Endothelial cell of hepatic sinusoid (primary cell): ENCODE measurements around the gene LGI4.
"Not testable (repeated sequence)": the region's sequence is repeated elsewhere in the genome, so short reads cannot be mapped to it uniquely, and the experiment has no call there.

Experiments used
- in situ Hi-C: cut with HindIII; loops from 2 replicates; pipeline ENCODE4 v1.10.0; 2017; ENCODE audit warnings: low sequenced_read_pairs

Gene LGI4

GRCh38 chr19:35161434-35161743 lies 26.5 kb upstream of the LGI4 start:
- in situ Hi-C loops = no loop called here

GRCh38 chr19:35160629-35161433 lies 26.0 kb upstream of the LGI4 start:
- in situ Hi-C loops = no loop called here

GRCh38 chr19:35159606-35160005 lies 24.7 kb upstream of the LGI4 start:
- in situ Hi-C loops = no loop called here

DNA sequence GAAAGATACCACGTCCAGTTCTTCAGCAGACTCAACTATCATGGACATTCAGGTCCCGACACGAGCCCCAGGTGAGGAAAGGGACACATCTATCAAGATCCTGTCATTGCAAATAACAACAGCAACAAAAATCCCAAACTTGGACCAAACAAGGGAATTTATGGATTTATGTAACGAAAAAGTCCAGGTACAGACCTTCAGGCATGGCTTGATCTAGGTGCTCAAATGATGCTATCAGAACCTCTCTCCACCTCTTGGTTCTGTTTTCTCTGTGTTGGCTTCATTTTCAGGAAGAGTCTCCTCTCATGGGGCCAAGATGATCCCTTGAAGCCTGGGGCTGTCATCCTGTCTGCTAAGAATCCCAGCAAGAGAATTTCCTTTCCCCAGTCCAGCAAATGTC lies 22.6 kb upstream of the LGI4 start:
- in situ Hi-C loops = no loop called here

DNA sequence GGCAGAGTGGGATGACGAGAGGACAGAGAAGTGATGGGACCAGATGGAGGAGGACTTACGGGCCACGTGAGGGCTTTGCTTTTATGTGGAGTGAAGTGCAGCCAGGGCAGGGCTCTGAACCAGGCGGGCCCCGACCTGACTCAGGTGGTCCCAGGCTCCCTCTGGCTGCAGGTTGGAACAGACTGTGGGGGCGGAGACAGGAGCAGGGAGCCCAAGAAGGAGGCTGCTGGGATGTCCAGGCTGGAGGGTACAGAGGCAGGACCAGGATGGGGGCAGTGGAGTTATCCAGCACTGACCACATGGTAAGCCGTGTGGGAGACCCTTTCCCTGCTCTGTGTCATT lies 21.8 kb upstream of the LGI4 start:
- in situ Hi-C loops = no loop called here

DNA sequence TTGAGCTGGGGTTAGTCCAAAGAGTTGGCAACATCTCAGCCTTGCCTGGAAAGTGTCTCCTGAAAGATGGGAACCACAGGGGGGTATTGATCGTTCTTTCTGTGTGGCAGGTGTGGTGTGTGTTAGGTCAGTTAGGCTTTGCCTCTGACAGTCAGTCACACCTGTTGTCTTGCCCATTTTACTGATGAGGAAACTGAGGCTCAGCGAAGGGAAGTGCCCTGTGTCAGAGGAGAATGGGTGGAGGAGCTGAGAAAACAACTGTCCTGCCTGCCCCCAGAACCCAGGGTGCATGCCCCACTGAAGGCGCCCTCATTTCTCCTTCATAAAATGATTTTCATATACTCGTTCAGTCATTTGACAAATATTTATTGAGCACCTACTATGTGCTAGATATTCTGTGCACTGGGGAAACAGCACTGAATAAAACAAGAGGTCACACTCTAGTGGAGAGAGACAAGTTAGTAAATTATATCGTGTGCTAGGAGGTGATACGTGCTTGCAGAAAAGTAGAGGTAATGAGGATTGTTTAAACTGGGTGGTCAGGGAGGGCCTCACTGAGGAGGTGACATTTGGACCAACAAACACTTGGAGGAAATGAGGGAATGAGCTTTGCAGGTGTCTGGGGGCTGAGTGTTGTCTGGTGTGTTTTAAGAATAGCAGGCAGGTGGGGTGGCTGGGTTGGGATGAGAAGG lies 21.3 kb upstream of the LGI4 start:
- in situ Hi-C loops = no loop called here

DNA sequence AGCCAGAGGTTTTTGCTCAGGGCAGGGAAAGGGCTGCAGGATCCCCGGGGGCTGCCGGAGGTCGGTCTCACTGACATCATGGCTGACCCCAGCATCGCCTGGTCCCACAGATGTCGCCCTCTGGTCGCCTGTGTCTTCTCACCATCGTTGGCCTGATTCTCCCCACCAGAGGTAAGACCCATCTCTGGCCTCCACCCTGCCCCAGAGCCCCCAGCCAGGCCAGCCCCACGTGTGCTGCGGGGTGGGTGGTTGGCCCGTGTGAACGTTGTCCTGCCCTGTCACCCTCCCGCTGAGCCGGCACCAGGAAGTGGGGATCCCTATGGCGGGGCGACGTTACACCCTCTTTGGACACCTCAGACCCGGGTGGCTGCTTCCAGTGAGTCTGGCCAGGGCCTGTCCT lies 20.6 kb upstream of the LGI4 start:
- in situ Hi-C loops = no loop called here

DNA sequence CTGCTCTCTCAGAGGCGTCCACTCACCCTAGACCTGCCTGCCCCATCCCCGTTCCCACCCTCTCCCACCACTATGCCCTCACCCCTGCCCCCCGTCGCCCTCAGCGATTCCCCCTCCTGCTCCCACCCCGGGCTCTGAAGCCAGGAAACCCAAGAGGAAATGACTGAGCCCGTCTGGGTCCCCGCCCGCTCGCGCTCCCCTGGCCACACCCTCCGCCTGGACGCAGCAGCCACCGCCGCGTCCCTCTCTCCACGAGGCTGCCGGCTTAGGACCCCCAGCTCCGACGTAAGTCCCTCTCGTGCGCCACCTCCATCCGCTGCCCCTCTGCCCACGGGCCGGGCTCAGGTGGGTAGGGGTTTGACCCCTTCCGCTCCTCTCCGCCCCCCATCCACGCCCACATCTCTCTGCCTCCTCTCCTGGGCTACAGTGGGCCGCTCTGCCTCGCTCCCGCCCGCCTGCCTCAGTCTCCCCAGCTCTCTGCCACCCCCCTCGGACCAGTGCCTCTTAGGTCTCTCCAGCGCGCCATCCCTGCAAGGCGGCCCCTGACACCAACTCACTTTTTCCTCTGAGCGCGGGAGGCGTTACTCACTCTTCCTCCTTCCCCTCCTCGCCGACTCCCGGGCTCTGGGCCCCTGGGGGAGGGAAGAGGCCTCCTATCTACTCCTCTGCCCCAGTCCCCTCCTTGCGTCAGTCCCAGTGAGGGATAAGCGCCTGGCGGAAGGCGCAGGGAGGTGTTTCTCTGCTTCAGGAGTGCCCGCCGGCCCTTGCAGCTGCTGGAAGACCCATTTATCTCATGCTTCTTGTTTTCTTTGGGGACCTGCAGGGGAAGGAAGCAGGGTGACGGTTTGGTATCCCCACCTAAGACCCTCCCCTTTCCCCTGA lies 19.9 kb upstream of the LGI4 start, which contains the start of gene FXYD5:
Gene FXYD5, plus strand, starts transcription at position 211 of the 882 bp plus-strand sequence. CDS start 816 bp downstream, outside the sequence.
- in situ Hi-C loops = no loop called here

- in situ Hi-C loops = no loop called here
Observed at GRCh38 chr19:35153701-35154524, 19.1 kb upstream of the LGI4 start.

- in situ Hi-C loops = not testable (repeated sequence)
Observed at GRCh38 chr19:35153129-35153522, 18.3 kb upstream of the LGI4 start.

GRCh38 chr19:35151273-35152065 lies 16.6 kb upstream of the LGI4 start:
- in situ Hi-C loops = no loop called here

DNA sequence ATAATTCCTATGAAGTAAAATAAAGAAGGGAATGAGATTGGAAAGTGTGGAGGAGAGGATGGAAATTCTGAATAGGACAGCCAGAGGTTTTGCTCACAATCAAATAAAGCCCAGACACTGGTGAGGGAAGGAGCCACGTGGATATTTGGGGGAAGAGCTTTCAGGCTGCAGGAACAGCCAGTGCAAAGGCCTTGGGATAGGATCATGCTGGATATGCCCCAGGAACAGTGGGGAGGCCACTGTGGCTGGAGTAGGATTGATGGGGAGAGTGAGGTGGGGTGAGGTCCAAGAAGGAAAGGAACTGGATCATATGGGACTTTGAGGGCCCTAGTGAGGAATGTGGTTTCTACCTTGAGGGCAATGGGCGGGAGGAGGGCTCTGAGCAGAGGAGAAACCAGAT lies 15.6 kb upstream of the LGI4 start:
- in situ Hi-C loops = no loop called here

DNA sequence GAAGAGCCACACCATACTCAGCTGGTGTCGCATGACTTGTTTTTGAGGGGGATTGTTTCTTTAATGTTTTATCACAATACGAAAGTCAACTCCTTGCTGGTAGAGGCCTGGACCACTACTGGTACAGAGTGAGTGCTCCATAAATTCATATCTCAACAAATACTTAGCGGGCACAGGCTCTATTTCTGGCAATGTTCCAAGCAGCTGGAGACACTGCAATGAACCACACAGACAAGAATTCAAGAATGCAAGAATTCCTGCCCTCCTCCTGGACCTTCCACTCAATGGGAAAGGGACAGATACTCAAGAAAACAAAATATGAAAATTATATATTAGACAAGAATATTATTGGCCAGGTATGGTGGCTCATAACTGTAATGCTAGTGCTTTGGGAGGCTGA lies 14.6 kb upstream of the LGI4 start:
- in situ Hi-C loops = no loop called here

DNA sequence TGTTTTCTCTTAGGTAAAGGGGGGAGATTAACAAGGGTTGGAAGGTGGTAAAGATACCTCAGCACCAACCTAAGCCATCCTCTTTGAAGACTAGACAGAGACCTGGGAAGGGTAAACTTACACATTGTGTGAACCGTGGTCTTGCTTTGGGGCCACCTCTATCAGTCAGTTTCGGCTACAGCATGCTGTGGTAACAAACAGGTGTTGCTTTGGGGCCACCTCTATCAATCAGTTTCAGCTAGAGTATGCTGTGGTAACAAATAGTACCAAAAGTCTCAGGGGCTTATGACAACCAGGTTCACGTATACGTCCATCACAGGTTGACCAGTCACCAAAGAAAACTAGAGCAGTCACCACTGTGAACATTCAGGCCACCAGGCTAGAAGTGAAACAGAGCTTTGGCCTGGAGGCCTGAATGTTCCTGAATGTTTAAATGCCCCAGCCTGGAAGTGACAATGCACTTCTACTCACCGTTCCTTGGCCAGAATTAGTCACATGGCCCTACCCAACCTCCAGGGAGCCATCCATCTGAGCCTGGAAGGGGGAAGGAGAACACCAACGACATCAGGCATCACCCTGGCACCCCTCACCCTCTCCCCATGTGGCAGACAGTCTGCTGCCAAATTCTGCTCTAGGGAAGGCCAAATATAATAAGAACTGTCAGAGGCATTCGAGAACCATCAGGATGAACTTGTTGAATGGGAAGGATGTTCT lies 12.0 kb upstream of the LGI4 start:
- in situ Hi-C loops = no loop called here

DNA sequence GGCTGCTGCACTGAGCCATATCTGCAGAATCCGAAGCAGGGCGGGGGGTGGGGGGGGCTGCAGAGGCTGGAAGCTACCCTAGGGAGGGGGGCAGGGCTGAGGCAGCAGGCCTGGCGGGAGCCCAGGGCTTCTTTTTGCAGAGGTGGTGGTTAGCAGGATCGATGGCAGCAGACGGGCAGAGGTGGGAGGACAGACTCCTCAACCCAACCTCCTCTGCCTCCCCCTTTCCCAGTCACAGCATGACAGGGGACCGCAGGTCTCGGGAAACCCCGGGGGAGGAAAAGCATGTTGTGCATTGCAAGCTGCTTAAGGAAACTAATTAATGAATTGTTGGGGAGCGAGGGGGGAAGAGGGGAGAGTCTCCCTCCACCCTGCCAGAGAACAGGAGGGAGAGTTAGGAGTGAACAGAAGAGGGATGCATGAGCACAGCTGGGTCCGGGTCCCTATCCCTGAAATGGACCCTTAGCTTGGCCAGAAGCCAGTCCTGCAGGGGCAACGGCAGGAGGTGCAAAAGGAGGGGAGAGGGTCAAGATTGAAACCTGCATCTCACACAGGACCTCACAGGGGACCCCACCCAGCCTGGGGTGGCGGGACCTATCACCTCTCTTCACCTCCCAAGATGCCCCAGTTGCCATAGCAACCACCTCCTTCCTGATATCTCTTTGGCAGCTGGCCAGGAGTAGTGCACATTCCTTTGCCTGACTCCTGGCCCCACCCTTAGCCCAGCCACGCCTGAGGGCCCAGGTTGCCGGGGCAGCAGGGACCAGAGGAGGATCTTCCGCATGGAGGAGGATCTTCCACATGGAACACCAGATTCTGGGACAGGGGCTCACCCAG lies 10.0 kb upstream of the LGI4 start:
- in situ Hi-C loops = no loop called here

- in situ Hi-C loops = no loop called here
Observed at GRCh38 chr19:35144259-35144599, 9.4 kb upstream of the LGI4 start.

- in situ Hi-C loops = no loop called here
Observed at GRCh38 chr19:35143818-35144217, 9.0 kb upstream of the LGI4 start.

DNA sequence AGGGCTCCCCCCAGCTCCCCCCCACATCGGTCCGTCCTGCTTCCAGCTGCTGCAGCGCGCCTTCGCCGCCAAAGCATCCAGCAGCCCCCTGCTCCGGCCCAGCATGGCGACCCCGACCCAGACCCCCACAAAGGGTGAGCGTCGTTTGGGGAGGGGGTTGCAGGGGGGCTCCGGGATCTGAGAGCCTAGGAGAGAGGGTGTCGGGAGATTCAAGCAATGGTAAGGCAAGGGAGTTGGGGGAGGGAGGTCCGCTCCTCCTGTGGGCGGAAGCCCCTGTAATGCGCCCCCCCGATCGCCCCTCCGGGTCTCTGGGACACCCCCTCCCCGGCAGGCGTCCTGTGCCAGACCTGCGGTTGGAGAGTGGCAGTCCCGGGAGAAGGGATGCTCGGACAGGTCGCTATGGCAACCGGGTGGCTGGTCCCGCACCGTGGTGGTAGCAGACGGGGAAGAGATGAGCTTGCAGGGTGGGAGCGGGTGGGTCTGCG lies 8.4 kb upstream of the LGI4 start, which contains the start of gene FXYD7:
Gene FXYD7, plus strand, starts transcription at position 25 of the 485 bp plus-strand sequence. Its CDS starts 79 bp downstream, at position 104.
- in situ Hi-C loops = no loop called here
